HepG2 (cell line): ENCODE data around the gene SLC6A17. TPM values are rescaled to one million over a fixed set of nuclear protein-coding genes. Genes with fewer than 3 reads are reported as not detected.

Experiments
- ATAC-seq: fragments of 200-7000 bp; cut with Tn5 transposase; 3 replicates; pipeline ENCODE4 v1.9.1; 2020; ENCODE audit warnings: mild to moderate bottlenecking, moderate library complexity
- BruUV-seq: library from RNA; stranded (reverse); fragments of 400-500 nt; replicated peaks from 2 replicates; lab custom pipeline; 2021; lab: Mats Ljungman, UMichigan
- CTCF ChIA-PET: fragments of 300-600 bp; formaldehyde crosslinking; extraction: SDS; loops from one replicate; lab custom pipeline; 2021; ENCODE audit warnings: low total read pairs, inconsistent platforms, low intra/inter-chr PET ratio; lab: Yijun Ruan, JAX
- POLR2A ChIA-PET: fragments of 350-600 bp; sonication (Branson Sonifier 250); formaldehyde crosslinking; loops from one replicate; lab custom pipeline; 2020; ENCODE audit warnings: antibody characterized with exemption, inconsistent platforms; lab: Yijun Ruan, JAX
- DNase-seq: peaks from one replicate; pipeline ENCODE4 v3.0.0-alpha.2; 2015; ENCODE audit warnings: low spot score
- FAIRE-seq: peaks from 3 replicates; lab custom pipeline; 2011; peaks lifted over from hg19 to GRCh38; lab: Jason Lieb, UNC
- H2AFZ ChIP-seq: one replicate; pipeline ENCODE4 v1.6.1; 2011; ENCODE audit warnings: low read length, inconsistent platforms
- H3K27ac ChIP-seq: fragments of 300-600 bp; 3 replicates; pipeline ENCODE4 v1.8.0; 2011; ENCODE audit warnings: mixed run types, mild to moderate bottlenecking, mixed read lengths, low read length, inconsistent platforms; ENCODE audit not compliant: insufficient read depth; ENCODE audit errors: extremely low read length
- H3K27me3 ChIP-seq, 2 experiments: fragments of 200-600 bp in 1 of 2; 2 replicates in 1 of 2; 3 replicates in 1 of 2; pipeline versions ENCODE4 v1.6.0 to v1.8.0; 2011; ENCODE audit warnings: low read length in 2 of 2, mild to moderate bottlenecking in 2 of 2, moderate library complexity in 2 of 2, inconsistent platforms in 1 of 2; ENCODE audit not compliant: insufficient read depth in 2 of 2, control insufficient read depth in 1 of 2
- H3K36me3 ChIP-seq, 2 experiments: fragments of 200-600 bp in 1 of 2; replicated peaks in 1 of 2; 2 replicates in 1 of 2; 3 replicates in 1 of 2; pipeline versions ENCODE4 v1.5.1 to v1.8.0; 2011; ENCODE audit warnings: low read length in 2 of 2, inconsistent platforms in 1 of 2; ENCODE audit not compliant: insufficient read depth in 2 of 2, control insufficient read depth in 1 of 2
- H3K4me1 ChIP-seq: 2 replicates; pipeline ENCODE4 v1.5.1; 2012; ENCODE audit warnings: low read length, inconsistent platforms; ENCODE audit not compliant: insufficient read depth
- H3K4me2 ChIP-seq: 2 replicates; pipeline ENCODE4 v1.6.0; 2011; ENCODE audit warnings: low read depth, low read length, inconsistent platforms
- H3K4me3 ChIP-seq, 3 experiments: fragments of 200-600 bp in 1 of 3; sonication (generic), shearing (Covaris generic) in 1 of 3; replicated peaks in 1 of 3; 2 replicates each; pipeline ENCODE4 v1.5.1; 2011 to 2016; ENCODE audit warnings: low read length in 3 of 3, inconsistent platforms in 2 of 3, low read depth in 2 of 3, mild to moderate bottlenecking in 2 of 3, control low read depth in 1 of 3, mixed read lengths in 1 of 3; ENCODE audit not compliant: insufficient read depth in 1 of 3
- H3K79me2 ChIP-seq: one replicate; pipeline ENCODE4 v1.6.1; 2011; ENCODE audit warnings: low read length, inconsistent platforms; ENCODE audit not compliant: insufficient read depth
- H3K9ac ChIP-seq: 2 replicates; pipeline ENCODE4 v1.6.0; 2011; ENCODE audit warnings: mild to moderate bottlenecking, low read depth, low read length, inconsistent platforms; ENCODE audit not compliant: insufficient read depth
- H3K9me3 ChIP-seq: 2 replicates; pipeline ENCODE4 v1.5.1; 2012; ENCODE audit warnings: mild to moderate bottlenecking, low read length
- H4K20me1 ChIP-seq: 2 replicates; pipeline ENCODE4 v1.6.0; 2011; ENCODE audit warnings: inconsistent platforms, mild to moderate bottlenecking, low read length, moderate library complexity; ENCODE audit not compliant: insufficient read depth
- HDAC1 ChIP-seq: sonication (generic); formaldehyde crosslinking; IDR thresholded peaks from 2 replicates; pipeline ENCODE4 v1.5.1; 2020; ENCODE audit warnings: mild to moderate bottlenecking, missing genetic modification reagents
- HOXA3 ChIP-seq: sonication (generic); formaldehyde crosslinking; IDR thresholded peaks from 2 replicates; pipeline ENCODE4 v1.5.0; 2020; ENCODE audit warnings: missing genetic modification reagents
- MLLT10 ChIP-seq: sonication (generic); formaldehyde crosslinking; IDR thresholded peaks from 2 replicates; pipeline ENCODE4 v1.4.0; 2020; ENCODE audit warnings: missing genetic modification reagents
- PRPF4 ChIP-seq: fragments of 200-400 bp; formaldehyde crosslinking; IDR thresholded peaks from 2 replicates; pipeline ENCODE4 v1.6.1; 2016; ENCODE audit warnings: low read length, low read depth; ENCODE audit not compliant: poor library complexity, severe bottlenecking
- REXO4 ChIP-seq: sonication (generic); formaldehyde crosslinking; IDR thresholded peaks from 2 replicates; pipeline ENCODE4 v1.8.0; 2022; ENCODE audit warnings: missing genetic modification reagents, mild to moderate bottlenecking, borderline replicate concordance
- SALL2 ChIP-seq: sonication (generic); formaldehyde crosslinking; IDR thresholded peaks from 2 replicates; pipeline ENCODE4 v1.8.1; 2023; ENCODE audit warnings: mild to moderate bottlenecking, missing genetic modification reagents, inconsistent platforms
- SNRNP70 ChIP-seq: fragments of 200-400 bp; formaldehyde crosslinking; IDR thresholded peaks from 2 replicates; pipeline ENCODE4 v1.6.1; 2017; ENCODE audit warnings: mild to moderate bottlenecking, low read depth, low read length, moderate library complexity
- ZFP62 ChIP-seq: sonication (generic); formaldehyde crosslinking; IDR thresholded peaks from 2 replicates; pipeline ENCODE4 v1.4.0; 2020; ENCODE audit warnings: missing genetic modification reagents
- ZNF12 ChIP-seq: sonication (generic); formaldehyde crosslinking; IDR thresholded peaks from 2 replicates; pipeline ENCODE4 v1.5.0; 2020; ENCODE audit warnings: missing genetic modification reagents
- ZNF251 ChIP-seq: sonication (generic); formaldehyde crosslinking; IDR thresholded peaks from 2 replicates; pipeline ENCODE4 v1.9.0; 2021; ENCODE audit warnings: mild to moderate bottlenecking, missing genetic modification reagents
- ZNF329 ChIP-seq: sonication (generic); formaldehyde crosslinking; IDR thresholded peaks from 2 replicates; pipeline ENCODE4 v1.9.0; 2021; ENCODE audit warnings: low read depth, mild to moderate bottlenecking, missing genetic modification reagents
- ZNF383 ChIP-seq: sonication (generic); formaldehyde crosslinking; IDR thresholded peaks from 2 replicates; pipeline ENCODE4 v1.4.0; 2020; ENCODE audit warnings: missing genetic modification reagents, mild to moderate bottlenecking, borderline replicate concordance
- ZSCAN9 ChIP-seq: IDR thresholded peaks from 2 replicates; pipeline ENCODE4 v1.6.1; 2016; ENCODE audit warnings: borderline replicate concordance
- WGBS: methylation state at CpG from one replicate; pipeline ENCODE4 v1.1.6; 2017; ENCODE audit warnings: low lambda C conversion rate; 5-methylcytosine and 5-hydroxymethylcytosine counted together
- in situ Hi-C: cut with HindIII; loops from 2 replicates; pipeline ENCODE4 v1.10.0; 2017; ENCODE audit warnings: low pct_unique_long_range_greater_than_20kb; ENCODE audit not compliant: extremely low pct_ligation_motif_present
- intact Hi-C: fragments of 100-400 bp; cut with micrococcal nuclease; formaldehyde crosslinking; loops from one replicate; pipeline ENCODE4 v1.10.0; 2022; ENCODE audit not compliant: unreplicated experiment
- polyA plus RNA-seq, 8 experiments: library from polyadenylated mRNA; depleted of rRNA in 3 of 8; stranded (reverse) in 7 of 8; unstranded in 1 of 8; fragments of >200 nt; fragmentation: Illumina TruSeq in 4 of 8; extraction: Trizol in 4 of 8; gene quantifications; 2 replicates each; pipeline versions ENCODE4 v1.2.1 to v1.2.3, GENCODE V29; 2011 to 2016; ENCODE audit warnings: low read depth in 4 of 8, missing spikeins in 1 of 8, mixed read lengths in 1 of 8; ENCODE audit not compliant: insufficient read depth in 1 of 8
- total RNA-seq, 5 experiments: library from RNA; depleted of rRNA; stranded (reverse); fragments of >200 nt; fragmentation: Illumina TruSeq; extraction: Trizol; gene quantifications; 2 replicates each; pipeline ENCODE4 v1.2.3, GENCODE V29; 2016; ENCODE audit warnings: low read depth in 1 of 5
- TF ChIP-seq, protein P1 (sequence below): sonication (generic); formaldehyde crosslinking; IDR thresholded peaks from 2 replicates; pipeline ENCODE4 v1.5.1; 2020; ENCODE audit warnings: mild to moderate bottlenecking, moderate library complexity, missing genetic modification reagents
- TF ChIP-seq, protein P2 (sequence below): sonication (generic); formaldehyde crosslinking; IDR thresholded peaks from 2 replicates; pipeline ENCODE4 v1.5.0; 2020; ENCODE audit warnings: mild to moderate bottlenecking, missing genetic modification reagents

Gene SLC6A17
- total and polyA plus RNA-seq, 2 of the 13 experiments (the other 11 are each of a cell fraction or from before 2014, with no cell fraction given) = not detected

DNA sequence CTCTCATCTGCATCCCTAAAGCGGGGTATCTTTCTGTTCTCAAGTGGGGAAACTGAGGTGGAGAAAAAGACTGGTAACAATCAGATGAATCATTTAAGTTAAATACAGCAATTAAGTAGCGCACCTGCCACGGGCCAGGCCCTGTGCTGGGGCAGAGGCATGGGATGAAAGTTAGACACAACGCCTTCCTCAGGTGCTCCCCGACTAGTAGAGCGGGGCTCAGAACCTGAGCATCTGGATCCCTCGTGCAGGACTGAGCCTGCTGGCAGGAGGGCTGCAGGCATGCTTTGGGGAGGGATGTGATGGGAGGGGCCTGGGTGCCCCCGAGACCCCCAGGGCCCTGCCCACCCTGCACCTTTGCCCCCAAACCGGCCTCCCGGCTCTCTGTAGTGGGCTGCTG lies 44.9 kb downstream of the SLC6A17 start:
- in situ Hi-C loops = no loop called here
- CTCF ChIA-PET = no interaction called here
- no peak for FAIRE-seq

More for the DNA sequence above, 44.9 kb downstream of the SLC6A17 start:
- Histone ChIP-seq H3K27ac (no peak overlapping the region), H3K9me3 (no peaks in the 10 kb centered on the region), H3K27me3 (peaks cover 13 to 34% of the 10 kb centered on the region in 2 experiments; a peak in 4 of 5 replicates), H4K20me1 (no peaks in the 10 kb centered on the region; the same call in 1 of the 2 replicates), H3K36me3 (no peaks in the 10 kb centered on the region), H3K4me3 (no peak overlapping the region), H3K4me2 (no peak overlapping the region), H3K79me2 (no peaks in the 10 kb centered on the region), H2AFZ (no peak overlapping the region), H3K9ac (no peak overlapping the region), H3K4me1 (no peaks in the 10 kb centered on the region)
- no TSS peak for BruUV-seq
- no peak for DNase-seq
- 62% methylated on average over 6 of the region's 10 CpGs for WGBS
- TF ChIP-seq SNRNP70 (no peak), ZNF251 (CRISPR knock-in tag) (no peak), ZNF383 (no peak), HDAC1 (CRISPR knock-in tag) (no peak), PRPF4 (no peak), HOXA3 (CRISPR knock-in tag) (no peak), ZFP62 (CRISPR knock-in tag) (no peak), MLLT10 (CRISPR knock-in tag) (no peak), ZNF329 (no peak), SALL2 (CRISPR knock-in tag) (no peak), REXO4 (CRISPR knock-in tag) (no peak), ZNF12 (CRISPR knock-in tag) (no peak), ZSCAN9 (no peak)
- TF ChIP-seq, protein P1, sequence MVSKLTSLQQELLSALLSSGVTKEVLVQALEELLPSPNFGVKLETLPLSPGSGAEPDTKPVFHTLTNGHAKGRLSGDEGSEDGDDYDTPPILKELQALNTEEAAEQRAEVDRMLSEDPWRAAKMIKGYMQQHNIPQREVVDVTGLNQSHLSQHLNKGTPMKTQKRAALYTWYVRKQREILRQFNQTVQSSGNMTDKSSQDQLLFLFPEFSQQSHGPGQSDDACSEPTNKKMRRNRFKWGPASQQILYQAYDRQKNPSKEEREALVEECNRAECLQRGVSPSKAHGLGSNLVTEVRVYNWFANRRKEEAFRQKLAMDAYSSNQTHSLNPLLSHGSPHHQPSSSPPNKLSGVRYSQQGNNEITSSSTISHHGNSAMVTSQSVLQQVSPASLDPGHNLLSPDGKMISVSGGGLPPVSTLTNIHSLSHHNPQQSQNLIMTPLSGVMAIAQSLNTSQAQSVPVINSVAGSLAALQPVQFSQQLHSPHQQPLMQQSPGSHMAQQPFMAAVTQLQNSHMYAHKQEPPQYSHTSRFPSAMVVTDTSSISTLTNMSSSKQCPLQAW (CRISPR knock-in tag) = no peak
- TF ChIP-seq, protein P2, sequence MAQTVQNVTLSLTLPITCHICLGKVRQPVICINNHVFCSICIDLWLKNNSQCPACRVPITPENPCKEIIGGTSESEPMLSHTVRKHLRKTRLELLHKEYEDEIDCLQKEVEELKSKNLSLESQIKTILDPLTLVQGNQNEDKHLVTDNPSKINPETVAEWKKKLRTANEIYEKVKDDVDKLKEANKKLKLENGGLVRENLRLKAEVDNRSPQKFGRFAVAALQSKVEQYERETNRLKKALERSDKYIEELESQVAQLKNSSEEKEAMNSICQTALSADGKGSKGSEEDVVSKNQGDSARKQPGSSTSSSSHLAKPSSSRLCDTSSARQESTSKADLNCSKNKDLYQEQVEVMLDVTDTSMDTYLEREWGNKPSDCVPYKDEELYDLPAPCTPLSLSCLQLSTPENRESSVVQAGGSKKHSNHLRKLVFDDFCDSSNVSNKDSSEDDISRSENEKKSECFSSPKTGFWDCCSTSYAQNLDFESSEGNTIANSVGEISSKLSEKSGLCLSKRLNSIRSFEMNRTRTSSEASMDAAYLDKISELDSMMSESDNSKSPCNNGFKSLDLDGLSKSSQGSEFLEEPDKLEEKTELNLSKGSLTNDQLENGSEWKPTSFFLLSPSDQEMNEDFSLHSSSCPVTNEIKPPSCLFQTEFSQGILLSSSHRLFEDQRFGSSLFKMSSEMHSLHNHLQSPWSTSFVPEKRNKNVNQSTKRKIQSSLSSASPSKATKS (CRISPR knock-in tag) = no peak
- POLR2A ChIA-PET = no interaction called here
- ATAC-seq = no peak
- intact Hi-C loops = no loop called here
